Liver (tissue), 9 donors: ENCODE measurements around the gene C10orf62. TPM values are rescaled to one million over a fixed set of nuclear protein-coding genes. Genes with fewer than 3 reads are reported as not detected.

Source experiments
- DNase-seq: peaks from one replicate; pipeline ENCODE4 v3.0.0-alpha.2; 2017; ENCODE audit warnings: low spot score
- H3K27ac ChIP-seq, 2 donors: one replicate each; pipeline ENCODE4 v1.7.0; 2013; ENCODE audit warnings: inconsistent platforms in 2 of 2, low read length in 2 of 2, control low read depth in 1 of 2, low read depth in 1 of 2, mild to moderate bottlenecking in 1 of 2
- H3K27me3 ChIP-seq, 4 donors: one replicate each; pipeline versions ENCODE4 v1.6.1 to v1.7.0; 2013; ENCODE audit warnings: low read length in 3 of 4, inconsistent platforms in 1 of 4, mild to moderate bottlenecking in 1 of 4, moderate library complexity in 1 of 4; ENCODE audit not compliant: control insufficient read depth in 4 of 4, insufficient read depth in 4 of 4
- H3K36me3 ChIP-seq, 4 donors: one replicate each; pipeline versions ENCODE4 v1.6.1 to v1.7.0; 2013; ENCODE audit warnings: low read length in 3 of 4, mild to moderate bottlenecking in 3 of 4, low read depth in 1 of 4, moderate library complexity in 1 of 4; ENCODE audit not compliant: control insufficient read depth in 4 of 4, insufficient read depth in 3 of 4
- H3K4me1 ChIP-seq, 4 donors: one replicate each; pipeline versions ENCODE4 v1.6.1 to v1.7.0; 2013; ENCODE audit warnings: low read length in 3 of 4, mild to moderate bottlenecking in 3 of 4, moderate library complexity in 1 of 4; ENCODE audit not compliant: control insufficient read depth in 4 of 4, insufficient read depth in 4 of 4
- H3K4me3 ChIP-seq, 3 donors: one replicate each; pipeline versions ENCODE4 v1.6.1 to v1.7.0; 2013; ENCODE audit warnings: low read length in 3 of 3, control low read depth in 1 of 3, low read depth in 1 of 3, mild to moderate bottlenecking in 1 of 3
- H3K9ac ChIP-seq, 2 donors: one replicate each; pipeline ENCODE4 v1.7.0; 2013; ENCODE audit warnings: low read length in 2 of 2, mild to moderate bottlenecking in 2 of 2, moderate library complexity in 2 of 2, control low read depth in 1 of 2, low read depth in 1 of 2
- H3K9me3 ChIP-seq, 4 donors: one replicate each; pipeline versions ENCODE4 v1.6.1 to v1.7.0; 2013; ENCODE audit warnings: low read length in 3 of 4; ENCODE audit not compliant: control insufficient read depth in 4 of 4
- ATF3 ChIP-seq: IDR thresholded peaks from 2 replicates; pipeline ENCODE4 v1.6.1; 2016; ENCODE audit warnings: antibody characterized with exemption
- FOXA2 ChIP-seq: IDR thresholded peaks from 2 replicates; pipeline ENCODE4 v1.6.1; 2016; ENCODE audit warnings: antibody characterized with exemption
- GABPA ChIP-seq, 2 donors: IDR thresholded peaks in 1 of 2; conservative IDR thresholded peaks in 1 of 2; 2 replicates each; pipeline ENCODE4 v1.6.1; 2016; ENCODE audit warnings: antibody characterized with exemption in 2 of 2, mild to moderate bottlenecking in 1 of 2, moderate library complexity in 1 of 2
- JUND ChIP-seq, 2 donors: IDR thresholded peaks; 2 replicates each; pipeline ENCODE4 v1.6.1; 2016; ENCODE audit warnings: antibody characterized with exemption in 2 of 2
- NR2F2 ChIP-seq: IDR thresholded peaks from 2 replicates; pipeline ENCODE4 v1.6.1; 2016; ENCODE audit warnings: antibody characterized with exemption
- RAD21 ChIP-seq, 2 donors: IDR thresholded peaks; 2 replicates each; pipeline ENCODE4 v1.6.1; 2016; ENCODE audit warnings: antibody characterized with exemption in 2 of 2, mild to moderate bottlenecking in 2 of 2
- REST ChIP-seq: IDR thresholded peaks from 2 replicates; pipeline ENCODE4 v1.6.1; 2016; ENCODE audit warnings: antibody characterized with exemption, mild to moderate bottlenecking
- RXRA ChIP-seq, 2 donors: IDR thresholded peaks; 2 replicates each; pipeline ENCODE4 v1.6.1; 2017 to 2018; ENCODE audit warnings: antibody characterized with exemption in 2 of 2, mild to moderate bottlenecking in 1 of 2
- SP1 ChIP-seq: IDR thresholded peaks from 2 replicates; pipeline ENCODE4 v1.6.1; 2018; ENCODE audit warnings: antibody characterized with exemption, mild to moderate bottlenecking
- TAF1 ChIP-seq: conservative IDR thresholded peaks from 2 replicates; pipeline ENCODE4 v1.6.1; 2016; ENCODE audit warnings: antibody characterized with exemption, mild to moderate bottlenecking
- WGBS: extraction: QIAGEN DNeasy Blood & Tissue Kit; methylation state at CpG from one replicate; pipeline ENCODE4 v1.1.7; 2013; 5-methylcytosine and 5-hydroxymethylcytosine counted together
- polyA plus RNA-seq, 2 donors: library from polyadenylated mRNA; stranded (reverse) in 1 of 2; unstranded in 1 of 2; fragments of 200-250 nt in 1 of 2; fragments of >200 nt in 1 of 2; fragmentation: Nextera tagmentation in 1 of 2; extraction: Ambion mirVana in 1 of 2; gene quantifications; one replicate each; pipeline versions ENCODE4 v1.2.1 to v1.2.3, GENCODE V29; 2013 to 2015
- total RNA-seq, 2 donors: library from RNA; depleted of rRNA; stranded (reverse); fragments of >200 nt; gene quantifications; one replicate each; pipeline ENCODE4 v1.2.3, GENCODE V29; 2014
- TF ChIP-seq, protein P1 (sequence below): fragments of 150-350 bp; IDR thresholded peaks from 2 replicates; pipeline ENCODE4 v1.5.1; 2017; ENCODE audit warnings: improper control_type of control experiment, low read depth, low read length; ENCODE audit not compliant: missing input control
- donor health status: healthy.
- donor health status: healthy.
- donor health status: healthy.
- donor health status: healthy.
- donor health status: healthy.

Gene C10orf62
- total and polyA plus RNA-seq, 4 donors = 0.16 to 3.0 (median 0.41) TPM

- no peak for TF ChIP-seq NR2F2
Observed at GRCh38 chr10:97571622-97572021, 17.9 kb upstream of the C10orf62 start (continued).

DNA sequence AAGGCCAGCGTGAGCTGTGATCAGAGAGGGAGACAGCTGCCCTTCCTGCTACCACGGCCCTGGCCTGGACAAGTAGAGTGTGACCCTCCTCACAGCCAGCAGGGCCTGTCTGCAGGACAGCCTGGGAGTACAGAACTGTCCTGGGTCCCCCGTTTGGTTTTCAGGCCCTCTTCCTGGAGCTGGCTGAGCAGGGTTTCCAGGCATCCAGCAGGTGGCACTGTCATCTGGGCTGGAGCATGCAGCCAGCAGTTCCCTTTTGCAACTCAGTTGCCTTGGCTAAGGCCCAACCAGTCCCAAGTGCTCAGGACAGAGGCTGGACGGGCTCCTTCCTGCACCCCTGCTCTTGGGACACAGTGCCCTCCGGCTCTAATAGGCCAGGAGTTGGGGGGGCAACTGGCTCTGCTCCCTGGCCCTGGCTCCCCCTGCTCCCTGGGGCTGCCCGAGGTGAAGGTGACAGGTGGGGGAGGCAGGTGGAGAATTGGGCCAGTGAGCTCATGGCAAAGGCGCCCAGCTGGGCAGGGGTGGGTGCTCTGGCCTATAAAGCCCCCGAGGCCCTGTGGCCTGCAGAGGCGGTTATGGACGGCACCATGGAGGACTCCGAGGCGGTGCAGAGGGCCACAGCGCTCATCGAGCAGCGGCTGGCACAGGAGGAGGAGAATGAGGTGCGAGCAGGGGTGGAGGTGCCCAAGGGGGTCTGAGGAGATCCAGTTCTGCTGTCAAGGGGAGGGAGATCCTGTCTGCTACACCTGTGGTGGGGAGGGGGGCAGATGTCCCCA, 17.1 kb upstream of the C10orf62 start, which contains the start of gene ANKRD2:
Gene ANKRD2 (plus strand): TSS at position 566 of the 776 bp plus-strand sequence. CDS start 10 bp downstream, at position 576.
- Histone ChIP-seq H3K27me3 (no peaks in the 10 kb centered on the region), H3K4me1 (peaks cover 5 to 20% (median 10%) of the 10 kb centered on the region in 4 donors), H3K4me3 (no peak within 1 kb of the TSS), H3K27ac (no peak within 1 kb of the TSS), H3K9me3 (no peaks in the 10 kb centered on the region), H3K9ac (no peak within 1 kb of the TSS), H3K36me3 (peaks cover 0 to 11% (median 5%) of the 10 kb centered on the region in 4 donors)
- TF ChIP-seq RXRA (IDR thresholded peaks at IDR 0.05) (peak in 1 of 2 donors; percentile 30), RAD21 (IDR thresholded peaks at IDR 0.05) (peak; percentile 98), GABPA (IDR thresholded peaks at IDR 0.05 in 1 of 2, conservative IDR thresholded peaks at IDR 0.05 in 1 of 2) (no peak), REST (no peak)
- TF ChIP-seq, protein P1, sequence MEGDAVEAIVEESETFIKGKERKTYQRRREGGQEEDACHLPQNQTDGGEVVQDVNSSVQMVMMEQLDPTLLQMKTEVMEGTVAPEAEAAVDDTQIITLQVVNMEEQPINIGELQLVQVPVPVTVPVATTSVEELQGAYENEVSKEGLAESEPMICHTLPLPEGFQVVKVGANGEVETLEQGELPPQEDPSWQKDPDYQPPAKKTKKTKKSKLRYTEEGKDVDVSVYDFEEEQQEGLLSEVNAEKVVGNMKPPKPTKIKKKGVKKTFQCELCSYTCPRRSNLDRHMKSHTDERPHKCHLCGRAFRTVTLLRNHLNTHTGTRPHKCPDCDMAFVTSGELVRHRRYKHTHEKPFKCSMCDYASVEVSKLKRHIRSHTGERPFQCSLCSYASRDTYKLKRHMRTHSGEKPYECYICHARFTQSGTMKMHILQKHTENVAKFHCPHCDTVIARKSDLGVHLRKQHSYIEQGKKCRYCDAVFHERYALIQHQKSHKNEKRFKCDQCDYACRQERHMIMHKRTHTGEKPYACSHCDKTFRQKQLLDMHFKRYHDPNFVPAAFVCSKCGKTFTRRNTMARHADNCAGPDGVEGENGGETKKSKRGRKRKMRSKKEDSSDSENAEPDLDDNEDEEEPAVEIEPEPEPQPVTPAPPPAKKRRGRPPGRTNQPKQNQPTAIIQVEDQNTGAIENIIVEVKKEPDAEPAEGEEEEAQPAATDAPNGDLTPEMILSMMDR = peak; percentile 91
- peak; percentile 75 for DNase-seq
- WGBS = 65% methylated on average over 16 of the region's 16 CpGs

DNA sequence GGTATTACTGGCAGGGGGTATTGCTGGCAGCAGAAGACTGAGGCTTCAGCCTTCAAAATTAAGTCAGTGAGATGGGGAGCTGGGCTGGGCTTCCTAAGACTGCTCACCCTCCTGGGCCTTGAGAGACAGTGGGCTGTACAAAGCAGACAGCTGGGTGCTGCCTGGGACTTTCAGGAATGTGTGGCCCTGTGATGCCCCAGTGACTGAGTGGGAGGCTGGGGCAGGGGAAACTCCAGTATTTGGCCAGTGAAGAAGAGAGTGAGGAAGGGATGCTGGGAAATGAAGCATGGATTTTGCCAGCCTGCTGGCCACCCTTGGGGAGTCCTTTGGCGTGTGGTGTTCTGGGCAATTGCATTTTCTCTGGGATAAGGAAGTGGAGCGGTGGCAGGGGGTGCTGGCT, 16.5 kb upstream of the C10orf62 start:
- no peaks in the 10 kb centered on the region for H3K27me3 ChIP-seq
- H3K9ac ChIP-seq = no peak overlapping the region
- no peak overlapping the region for H3K4me3 ChIP-seq
- DNase-seq = no peak
- H3K9me3 ChIP-seq = no peaks in the 10 kb centered on the region
- no peak overlapping the region for H3K27ac ChIP-seq
- peaks cover 0 to 11% (median 5%) of the 10 kb centered on the region in 4 donors for H3K36me3 ChIP-seq
- TF ChIP-seq, protein P1 = no peak
- TF ChIP-seq ATF3 (no peak), SP1 (no peak), REST (no peak), GABPA (IDR thresholded peaks at IDR 0.05 in 1 of 2, conservative IDR thresholded peaks at IDR 0.05 in 1 of 2) (no peak), TAF1 (no peak), JUND (IDR thresholded peaks at IDR 0.05) (no peak), FOXA2 (no peak)
- 97% methylated on average over 2 of the region's 2 CpGs for WGBS
- peaks cover 5 to 20% (median 10%) of the 10 kb centered on the region in 4 donors for H3K4me1 ChIP-seq
